HepG2 (cell line): Measurements from ENCODE around the gene KCTD19. TPM values are rescaled to one million over a fixed set of nuclear protein-coding genes. Genes with fewer than 3 reads are reported as not detected.
A peak's percentile ranks its signal among the peaks of the same experiment; 100 is the strongest.

Experiments
- ATAC-seq: fragments of 200-7000 bp; cut with Tn5 transposase; 3 replicates; pipeline ENCODE4 v1.9.1; 2020; ENCODE audit warnings: mild to moderate bottlenecking, moderate library complexity
- BruUV-seq: library from RNA; stranded (reverse); fragments of 400-500 nt; replicated peaks from 2 replicates; lab custom pipeline; 2021; lab: Mats Ljungman, UMichigan
- CTCF ChIA-PET: fragments of 300-600 bp; formaldehyde crosslinking; extraction: SDS; loops from one replicate; lab custom pipeline; 2021; ENCODE audit warnings: low total read pairs, inconsistent platforms, low intra/inter-chr PET ratio; lab: Yijun Ruan, JAX
- POLR2A ChIA-PET: fragments of 350-600 bp; sonication (Branson Sonifier 250); formaldehyde crosslinking; loops from one replicate; lab custom pipeline; 2020; ENCODE audit warnings: antibody characterized with exemption, inconsistent platforms; lab: Yijun Ruan, JAX
- DNase-seq: peaks from one replicate; pipeline ENCODE4 v3.0.0-alpha.2; 2015; ENCODE audit warnings: low spot score
- FAIRE-seq: peaks from 3 replicates; lab custom pipeline; 2011; peaks lifted over from hg19 to GRCh38; lab: Jason Lieb, UNC
- H2AFZ ChIP-seq: one replicate; pipeline ENCODE4 v1.6.1; 2011; ENCODE audit warnings: low read length, inconsistent platforms
- H3K27ac ChIP-seq: fragments of 300-600 bp; 3 replicates; pipeline ENCODE4 v1.8.0; 2011; ENCODE audit warnings: mixed run types, mild to moderate bottlenecking, mixed read lengths, low read length, inconsistent platforms; ENCODE audit not compliant: insufficient read depth; ENCODE audit errors: extremely low read length
- H3K27me3 ChIP-seq, 2 experiments: fragments of 200-600 bp in 1 of 2; 2 replicates in 1 of 2; 3 replicates in 1 of 2; pipeline versions ENCODE4 v1.6.0 to v1.8.0; 2011; ENCODE audit warnings: low read length in 2 of 2, mild to moderate bottlenecking in 2 of 2, moderate library complexity in 2 of 2, inconsistent platforms in 1 of 2; ENCODE audit not compliant: insufficient read depth in 2 of 2, control insufficient read depth in 1 of 2
- H3K36me3 ChIP-seq, 2 experiments: fragments of 200-600 bp in 1 of 2; replicated peaks in 1 of 2; 2 replicates in 1 of 2; 3 replicates in 1 of 2; pipeline versions ENCODE4 v1.5.1 to v1.8.0; 2011; ENCODE audit warnings: low read length in 2 of 2, inconsistent platforms in 1 of 2; ENCODE audit not compliant: insufficient read depth in 2 of 2, control insufficient read depth in 1 of 2
- H3K4me1 ChIP-seq: 2 replicates; pipeline ENCODE4 v1.5.1; 2012; ENCODE audit warnings: low read length, inconsistent platforms; ENCODE audit not compliant: insufficient read depth
- H3K4me2 ChIP-seq: 2 replicates; pipeline ENCODE4 v1.6.0; 2011; ENCODE audit warnings: low read depth, low read length, inconsistent platforms
- H3K4me3 ChIP-seq, 3 experiments: fragments of 200-600 bp in 1 of 3; sonication (generic), shearing (Covaris generic) in 1 of 3; replicated peaks in 1 of 3; 2 replicates each; pipeline ENCODE4 v1.5.1; 2011 to 2016; ENCODE audit warnings: low read length in 3 of 3, inconsistent platforms in 2 of 3, low read depth in 2 of 3, mild to moderate bottlenecking in 2 of 3, control low read depth in 1 of 3, mixed read lengths in 1 of 3; ENCODE audit not compliant: insufficient read depth in 1 of 3
- H3K79me2 ChIP-seq: one replicate; pipeline ENCODE4 v1.6.1; 2011; ENCODE audit warnings: low read length, inconsistent platforms; ENCODE audit not compliant: insufficient read depth
- H3K9ac ChIP-seq: 2 replicates; pipeline ENCODE4 v1.6.0; 2011; ENCODE audit warnings: mild to moderate bottlenecking, low read depth, low read length, inconsistent platforms; ENCODE audit not compliant: insufficient read depth
- H3K9me3 ChIP-seq: 2 replicates; pipeline ENCODE4 v1.5.1; 2012; ENCODE audit warnings: mild to moderate bottlenecking, low read length
- H4K20me1 ChIP-seq: 2 replicates; pipeline ENCODE4 v1.6.0; 2011; ENCODE audit warnings: inconsistent platforms, mild to moderate bottlenecking, low read length, moderate library complexity; ENCODE audit not compliant: insufficient read depth
- AGO2 ChIP-seq: fragments of 200-400 bp; formaldehyde crosslinking; optimal IDR thresholded peaks from 2 replicates; pipeline ENCODE3; 2017; ENCODE audit warnings: mild to moderate bottlenecking, low read depth, low read length, moderate library complexity
- BRD4 ChIP-seq: sonication (generic); formaldehyde crosslinking; IDR thresholded peaks from 2 replicates; pipeline ENCODE4 v1.4.0; 2020; ENCODE audit warnings: missing genetic modification reagents
- DBP ChIP-seq: sonication (generic); formaldehyde crosslinking; IDR thresholded peaks from 2 replicates; pipeline ENCODE4 v1.4.0; 2020; ENCODE audit warnings: missing genetic modification reagents; ENCODE audit errors: not compliant biosample characterization
- GTF3A ChIP-seq: sonication (generic); formaldehyde crosslinking; conservative IDR thresholded peaks from 2 replicates; pipeline ENCODE4 v1.4.0; 2020; ENCODE audit warnings: mild to moderate bottlenecking, missing genetic modification reagents
- HES4 ChIP-seq: sonication (generic); formaldehyde crosslinking; IDR thresholded peaks from 2 replicates; pipeline ENCODE4 v1.9.0; 2021; ENCODE audit warnings: mild to moderate bottlenecking, missing genetic modification reagents, borderline replicate concordance
- HIVEP1 ChIP-seq: sonication (generic); formaldehyde crosslinking; IDR thresholded peaks from 2 replicates; pipeline ENCODE4 v1.4.0; 2020; ENCODE audit warnings: mild to moderate bottlenecking, missing genetic modification reagents
- HNRNPL ChIP-seq: fragments of 200-400 bp; formaldehyde crosslinking; IDR thresholded peaks from 2 replicates; pipeline ENCODE4 v1.6.1; 2017; ENCODE audit warnings: mild to moderate bottlenecking, low read depth, low read length
- HOXA9 ChIP-seq: sonication (generic); formaldehyde crosslinking; IDR thresholded peaks from 2 replicates; pipeline ENCODE4 v1.8.1; 2022; ENCODE audit warnings: missing genetic modification reagents, mild to moderate bottlenecking, moderate library complexity, borderline replicate concordance
- IRX3 ChIP-seq: sonication (generic); formaldehyde crosslinking; IDR thresholded peaks from 2 replicates; pipeline ENCODE4 v1.8.1; 2023; ENCODE audit warnings: mild to moderate bottlenecking, low read depth, missing genetic modification reagents, borderline replicate concordance
- PATZ1 ChIP-seq: sonication (generic); formaldehyde crosslinking; IDR thresholded peaks from 2 replicates; pipeline ENCODE4 v1.4.0; 2020; ENCODE audit warnings: missing genetic modification reagents
- RARG ChIP-seq: sonication (generic); formaldehyde crosslinking; IDR thresholded peaks from 2 replicates; pipeline ENCODE4 v1.4.0; 2020; ENCODE audit warnings: low read depth, mild to moderate bottlenecking, missing genetic modification reagents
- SRSF9 ChIP-seq: fragments of 200-400 bp; formaldehyde crosslinking; IDR thresholded peaks from 2 replicates; pipeline ENCODE4 v1.6.1; 2018; ENCODE audit warnings: borderline replicate concordance, mild to moderate bottlenecking, low read depth, low read length; ENCODE audit not compliant: insufficient read depth, poor library complexity, severe bottlenecking
- TEAD3 ChIP-seq: optimal IDR thresholded peaks from 2 replicates; pipeline ENCODE3; 2016; ENCODE audit warnings: borderline replicate concordance
- ZNF235 ChIP-seq: sonication (generic); formaldehyde crosslinking; IDR thresholded peaks from 2 replicates; pipeline ENCODE4 v1.8.1; 2023; ENCODE audit warnings: mild to moderate bottlenecking, missing genetic modification reagents, borderline replicate concordance
- ZNF263 ChIP-seq: sonication (generic); formaldehyde crosslinking; IDR thresholded peaks from 2 replicates; pipeline ENCODE4 v1.4.0; 2020; ENCODE audit warnings: missing genetic modification reagents
- ZNF337 ChIP-seq: sonication (generic); formaldehyde crosslinking; IDR thresholded peaks from 2 replicates; pipeline ENCODE4 v1.5.1; 2020; ENCODE audit warnings: missing genetic modification reagents, low read depth, mild to moderate bottlenecking, borderline replicate concordance
- ZNF605 ChIP-seq: sonication (generic); formaldehyde crosslinking; IDR thresholded peaks from 2 replicates; pipeline ENCODE4 v1.8.0; 2022; ENCODE audit warnings: mild to moderate bottlenecking, missing genetic modification reagents
- WGBS: methylation state at CpG from one replicate; pipeline ENCODE4 v1.1.6; 2017; ENCODE audit warnings: low lambda C conversion rate; 5-methylcytosine and 5-hydroxymethylcytosine counted together
- in situ Hi-C: cut with HindIII; loops from 2 replicates; pipeline ENCODE4 v1.10.0; 2017; ENCODE audit warnings: low pct_unique_long_range_greater_than_20kb; ENCODE audit not compliant: extremely low pct_ligation_motif_present
- intact Hi-C: fragments of 100-400 bp; cut with micrococcal nuclease; formaldehyde crosslinking; loops from one replicate; pipeline ENCODE4 v1.10.0; 2022; ENCODE audit not compliant: unreplicated experiment
- polyA plus RNA-seq, 8 experiments: library from polyadenylated mRNA; depleted of rRNA in 3 of 8; stranded (reverse) in 7 of 8; unstranded in 1 of 8; fragments of >200 nt; fragmentation: Illumina TruSeq in 4 of 8; extraction: Trizol in 4 of 8; gene quantifications; 2 replicates each; pipeline versions ENCODE4 v1.2.1 to v1.2.3, GENCODE V29; 2011 to 2016; ENCODE audit warnings: low read depth in 4 of 8, missing spikeins in 1 of 8, mixed read lengths in 1 of 8; ENCODE audit not compliant: insufficient read depth in 1 of 8
- total RNA-seq, 5 experiments: library from RNA; depleted of rRNA; stranded (reverse); fragments of >200 nt; fragmentation: Illumina TruSeq; extraction: Trizol; gene quantifications; 2 replicates each; pipeline ENCODE4 v1.2.3, GENCODE V29; 2016; ENCODE audit warnings: low read depth in 1 of 5

The KCTD19 gene
- total and polyA plus RNA-seq, 2 of the 13 experiments (the other 11 are each of a cell fraction or from before 2014, with no cell fraction given): not detected

GRCh38 chr16:67280090-67281015, 46.2 kb downstream of the KCTD19 start:
- Histone ChIP-seq H3K36me3 (peaks cover 3 to 14% of the 10 kb centered on the region in 2 experiments; a peak in 3 of 5 replicates), H3K4me3 (peak overlapping the region in 1 of 3 experiments; percentile 89; a peak in 1 of 6 replicates), H2AFZ (no peak overlapping the region), H3K9me3 (no peaks in the 10 kb centered on the region), H3K4me2 (peak overlapping the region; percentile 99; the same call in 1 of the 2 replicates), H4K20me1 (no peaks in the 10 kb centered on the region), H3K27ac (no peak overlapping the region), H3K79me2 (peaks cover 4% of the 10 kb centered on the region), H3K4me1 (peaks cover 28% of the 10 kb centered on the region), H3K27me3 (no peaks in the 10 kb centered on the region), H3K9ac (peak overlapping the region; percentile 32; the same call in 1 of the 2 replicates)
- in situ Hi-C loops: no loop called here
- no peak for FAIRE-seq
- BruUV-seq: no TSS peak
- no peak for DNase-seq
- CTCF ChIA-PET: interaction anchor here (1.2 to 1.8 kb wide), 5 partner anchors 113 to 166 kb away, joined by 3 to 7 read pairs (median 4); partner anchors contain the start of genes TPPP3 and ZDHHC1
- 87% methylated on average over 11 of the region's 15 CpGs for WGBS
- POLR2A ChIA-PET: interaction anchor here (0.7 kb wide), 1 partner anchor 45 kb away, joined by 3 read pairs; no protein-coding TSS in a partner anchor
- no peak for ATAC-seq
- intact Hi-C loops: no loop called here
- TF ChIP-seq ZNF337 (CRISPR knock-in tag) (no peak), HOXA9 (CRISPR knock-in tag) (no peak), RARG (no peak), IRX3 (CRISPR knock-in tag) (no peak), ZNF235 (CRISPR knock-in tag) (no peak), GTF3A (no peak), ZNF605 (CRISPR knock-in tag) (0 out of 2 replicates have a peak, but pooled peaks have one; percentile 32), SRSF9 (no peak), HES4 (CRISPR knock-in tag) (no peak), HNRNPL (peak; percentile 57; the same call in 1 of the 2 replicates), HIVEP1 (CRISPR knock-in tag) (no peak), PATZ1 (CRISPR knock-in tag) (no peak), TEAD3 (no peak), BRD4 (CRISPR knock-in tag) (0 out of 2 replicates have a peak, but pooled peaks have one; percentile 23), ZNF263 (no peak), AGO2 (peak; percentile 12), DBP (CRISPR knock-in tag) (no peak)
